Duodenal mucosa (tissue), 2 donors: ENCODE measurements around the gene VAMP8.
A peak's percentile ranks its signal among the peaks of the same experiment; 100 is the strongest.
"Not testable (repeated sequence)": the region's sequence is repeated elsewhere in the genome, so short reads cannot be mapped to it uniquely, and the experiment has no call there.

Experiments
- H3K27ac ChIP-seq: one replicate; pipeline ENCODE4 v1.7.0; 2013; ENCODE audit warnings: low read depth, low read length
- H3K27me3 ChIP-seq, 2 donors: one replicate each; pipeline ENCODE4 v1.7.0; 2013; ENCODE audit warnings: low read length in 2 of 2, control low read depth in 1 of 2; ENCODE audit not compliant: insufficient read depth in 2 of 2, control insufficient read depth in 1 of 2
- H3K36me3 ChIP-seq, 2 donors: one replicate each; pipeline ENCODE4 v1.7.0; 2013; ENCODE audit warnings: low read length in 2 of 2, control low read depth in 1 of 2; ENCODE audit not compliant: insufficient read depth in 2 of 2, control insufficient read depth in 1 of 2
- H3K4me1 ChIP-seq, 2 donors: one replicate each; pipeline ENCODE4 v1.7.0; 2013; ENCODE audit warnings: low read length in 2 of 2, control low read depth in 1 of 2; ENCODE audit not compliant: insufficient read depth in 2 of 2, control insufficient read depth in 1 of 2
- H3K4me3 ChIP-seq, 2 donors: one replicate each; pipeline ENCODE4 v1.7.0; 2013; ENCODE audit warnings: low read length in 2 of 2, low read depth in 1 of 2
- H3K9ac ChIP-seq, 2 donors: one replicate each; pipeline ENCODE4 v1.7.0; 2013; ENCODE audit warnings: low read length in 2 of 2, low read depth in 1 of 2
- H3K9me3 ChIP-seq, 2 donors: one replicate each; pipeline ENCODE4 v1.7.0; 2013; ENCODE audit warnings: low read length in 2 of 2, control low read depth in 1 of 2; ENCODE audit not compliant: control insufficient read depth in 1 of 2

Gene VAMP8

DNA sequence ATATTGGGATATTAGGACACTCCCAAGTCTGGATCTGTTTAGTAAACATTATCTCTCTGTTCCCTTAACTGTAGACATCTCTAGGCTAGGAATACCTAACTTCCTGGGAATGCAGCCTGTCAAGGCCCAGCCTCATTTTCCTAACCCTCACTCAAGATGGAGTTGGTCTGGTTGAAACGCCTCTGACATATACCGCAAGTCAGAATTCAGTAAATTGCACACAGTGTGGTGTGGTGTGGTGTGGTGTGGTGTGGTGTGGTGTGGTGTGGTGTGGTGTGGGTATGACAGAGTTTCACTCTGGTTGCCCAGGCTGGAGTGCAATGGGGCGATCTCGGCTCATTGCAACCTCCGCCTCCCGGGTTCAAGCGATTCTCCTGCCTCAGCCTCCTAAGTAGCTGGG, 37.4 kb downstream of the VAMP8 start:
- peaks cover 5 to 11% of the 10 kb centered on the region in 2 donors for H3K36me3 ChIP-seq
- H3K27me3 ChIP-seq, H3K4me3 ChIP-seq, H3K9ac ChIP-seq, H3K9me3 ChIP-seq, H3K27ac ChIP-seq: not testable (repeated sequence)
- H3K4me1 ChIP-seq, result peaks cover 13 to 22% of the 10 kb centered on the region in 2 donors

DNA sequence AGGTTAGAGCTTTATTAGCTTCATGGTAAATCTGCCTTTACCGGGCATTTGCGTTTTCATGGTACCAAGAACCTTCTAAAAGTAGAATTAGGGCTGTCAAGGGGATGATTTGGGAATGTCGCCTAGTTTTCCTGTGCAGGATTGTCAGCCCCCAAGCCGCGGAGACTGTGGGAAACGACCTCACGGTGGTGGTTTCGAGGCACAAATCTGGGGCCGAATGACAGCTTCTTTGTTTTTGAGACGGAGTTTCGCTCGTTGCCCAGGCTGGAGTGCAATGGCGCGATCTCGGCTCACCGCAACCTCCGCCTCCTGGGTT, 38.0 kb downstream of the VAMP8 start:
- Histone ChIP-seq H3K4me3 (peak overlapping the region in 1 of 2 donors; percentile 94), H3K4me1 (peaks cover 9 to 18% of the 10 kb centered on the region in 2 donors), H3K27me3 (no peaks in the 10 kb centered on the region), H3K9ac (no peak overlapping the region), H3K27ac (no peak overlapping the region), H3K36me3 (peaks cover 5 to 9% of the 10 kb centered on the region in 2 donors), H3K9me3 (no peaks in the 10 kb centered on the region)

DNA sequence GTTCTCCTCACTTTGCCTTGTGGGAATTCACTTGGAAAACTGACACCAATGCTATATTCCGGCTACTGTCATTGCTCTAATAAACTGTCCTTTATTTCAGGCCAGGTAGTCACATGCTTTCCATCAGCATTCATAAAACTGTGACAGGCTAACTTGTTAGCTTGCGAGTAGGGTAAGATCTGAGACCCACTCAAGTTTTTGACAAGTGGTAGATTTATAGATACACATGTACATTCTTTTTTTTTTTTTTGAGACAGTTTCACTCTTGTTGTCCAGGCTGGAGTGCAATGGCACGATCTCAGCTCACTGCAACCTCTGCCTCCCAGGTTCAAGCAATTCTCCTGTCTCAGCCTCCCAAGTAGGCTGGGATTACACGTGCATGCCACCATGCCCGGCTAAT, 40.3 kb downstream of the VAMP8 start:
- Histone ChIP-seq H3K4me3 (peak overlapping the region in 1 of 2 donors; percentile 94), H3K36me3 (peaks cover 7 to 27% of the 10 kb centered on the region in 2 donors), H3K4me1 (peaks cover 7 to 10% of the 10 kb centered on the region in 2 donors), H3K9ac (peak overlapping the region in 1 of 2 donors; percentile 65)
- H3K27me3 ChIP-seq, H3K27ac ChIP-seq, H3K9me3 ChIP-seq: not testable (repeated sequence)

DNA sequence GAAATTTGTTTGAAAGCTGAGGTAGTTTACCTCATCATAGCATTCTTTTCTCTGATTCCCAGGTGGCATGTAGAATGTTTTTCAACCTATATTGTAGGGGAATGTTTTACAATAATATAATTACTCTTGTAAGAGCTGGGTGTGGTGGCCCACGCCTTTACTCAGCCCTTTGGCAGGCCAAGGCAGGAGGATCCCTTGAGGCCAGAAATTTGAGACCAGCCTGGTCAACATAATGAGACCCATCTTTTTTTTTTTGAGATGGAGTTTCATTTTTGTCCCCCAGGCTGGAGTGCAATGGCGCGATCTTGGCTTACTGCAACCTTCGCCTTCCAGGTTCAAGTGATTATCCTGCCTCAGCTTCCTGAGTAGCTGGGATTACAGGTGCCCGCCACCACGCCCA, 42.2 kb downstream of the VAMP8 start:
- Histone ChIP-seq H3K27ac (no peak overlapping the region), H3K4me3 (no peak overlapping the region), H3K36me3 (peaks cover 14 to 43% of the 10 kb centered on the region in 2 donors), H3K9ac (no peak overlapping the region), H3K27me3 (no peaks in the 10 kb centered on the region), H3K4me1 (peaks cover 7 to 10% of the 10 kb centered on the region in 2 donors), H3K9me3 (no peaks in the 10 kb centered on the region)

DNA sequence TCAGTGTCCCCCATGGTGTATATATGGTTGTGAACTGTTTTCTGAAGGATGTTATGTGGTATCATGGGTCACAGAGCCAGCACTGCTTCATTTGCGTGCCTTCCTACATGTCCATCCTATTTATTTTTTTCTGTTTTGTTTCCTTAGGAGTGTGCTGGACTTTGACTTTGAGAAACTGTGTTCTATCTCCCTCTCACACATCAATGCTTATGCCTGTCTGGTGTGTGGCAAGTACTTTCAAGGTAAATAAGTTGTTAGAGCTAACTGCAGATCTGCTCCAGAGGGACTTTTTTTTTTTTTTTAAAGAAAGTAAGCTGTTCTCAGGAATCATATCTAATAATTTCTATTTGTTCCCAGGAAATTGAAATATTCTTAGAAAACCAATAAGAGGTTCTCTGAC, 44.0 kb downstream of the VAMP8 start:
- peaks cover 7 to 10% of the 10 kb centered on the region in 2 donors for H3K4me1 ChIP-seq
- no peak overlapping the region for H3K4me3 ChIP-seq
- H3K9me3 ChIP-seq, result no peaks in the 10 kb centered on the region
- no peak overlapping the region for H3K27ac ChIP-seq
- H3K27me3 ChIP-seq, result no peaks in the 10 kb centered on the region
- H3K9ac ChIP-seq, result no peak overlapping the region
- peaks cover 25 to 59% of the 10 kb centered on the region in 2 donors for H3K36me3 ChIP-seq

DNA sequence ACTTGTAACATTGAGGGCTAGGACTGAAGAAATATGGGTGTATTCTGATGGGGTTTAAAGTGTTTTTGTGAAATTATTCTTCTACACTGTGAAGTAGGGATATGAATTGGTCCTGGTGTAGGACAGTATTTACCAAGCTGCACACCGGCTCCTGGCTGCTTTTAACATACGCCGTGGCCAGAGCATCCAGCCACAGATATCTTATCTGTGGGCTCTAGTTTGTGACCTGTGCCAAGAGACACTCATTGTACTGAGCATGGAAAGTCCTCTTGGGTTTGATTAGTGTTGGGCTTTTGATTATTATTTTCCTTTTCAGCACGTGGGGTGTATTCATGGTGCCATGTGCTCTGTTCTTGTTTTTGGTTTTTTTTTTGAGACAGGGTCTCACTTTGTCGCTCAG, 46.6 kb downstream of the VAMP8 start:
- no peak overlapping the region for H3K9ac ChIP-seq
- H3K27me3 ChIP-seq, result no peaks in the 10 kb centered on the region
- H3K36me3 ChIP-seq, result peaks cover 39 to 78% of the 10 kb centered on the region in 2 donors
- no peaks in the 10 kb centered on the region for H3K4me1 ChIP-seq
- H3K4me3 ChIP-seq, result no peak overlapping the region
- H3K9me3 ChIP-seq, result no peaks in the 10 kb centered on the region
- no peak overlapping the region for H3K27ac ChIP-seq

DNA sequence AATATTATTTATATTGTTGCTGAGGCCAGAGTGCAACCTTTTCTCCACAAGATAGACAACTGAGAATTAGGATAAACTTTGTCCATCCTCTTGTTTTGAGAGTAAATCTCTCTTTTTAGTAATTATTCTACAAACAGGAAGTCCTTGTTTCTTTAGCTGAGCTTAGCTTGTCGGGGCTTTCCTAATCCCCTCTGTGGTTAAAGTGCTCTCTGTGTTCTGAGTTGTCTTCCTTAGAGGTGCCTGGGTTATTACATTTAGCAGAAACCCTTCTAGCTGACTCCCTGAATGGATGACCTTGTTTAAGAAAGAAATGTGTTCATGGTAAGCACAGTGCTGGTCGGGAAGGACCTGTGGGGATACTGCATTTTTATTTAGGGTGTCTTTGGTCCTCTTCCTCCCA, 51.3 kb downstream of the VAMP8 start:
- Histone ChIP-seq H3K36me3 (peaks cover 37 to 81% of the 10 kb centered on the region in 2 donors), H3K4me1 (no peaks in the 10 kb centered on the region), H3K27ac (no peak overlapping the region), H3K9me3 (no peaks in the 10 kb centered on the region), H3K4me3 (no peak overlapping the region), H3K9ac (no peak overlapping the region), H3K27me3 (no peaks in the 10 kb centered on the region)

DNA sequence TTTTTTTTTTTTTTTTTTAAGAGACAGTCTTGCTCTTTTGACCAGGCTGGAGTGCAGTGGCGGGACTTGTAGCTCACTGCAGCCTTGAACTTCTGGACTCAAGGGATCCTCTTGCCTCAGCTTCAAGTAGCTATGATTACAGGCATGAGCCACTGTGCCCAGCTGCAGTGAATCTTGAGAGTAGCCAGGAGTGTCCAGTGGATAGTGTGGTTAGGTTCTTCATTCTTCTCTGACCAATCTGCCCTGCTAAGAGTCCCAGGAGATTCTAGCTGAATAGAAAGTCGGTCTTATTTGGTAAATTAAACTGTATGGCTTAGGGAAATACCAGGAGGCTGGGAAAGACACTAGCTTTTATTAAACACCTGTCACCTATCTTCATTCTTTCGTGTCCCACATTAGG, 53.9 kb downstream of the VAMP8 start:
- no peak overlapping the region for H3K9ac ChIP-seq
- peaks cover 38 to 79% of the 10 kb centered on the region in 2 donors for H3K36me3 ChIP-seq
- no peaks in the 10 kb centered on the region for H3K27me3 ChIP-seq
- no peaks in the 10 kb centered on the region for H3K9me3 ChIP-seq
- H3K4me3 ChIP-seq, result no peak overlapping the region
- H3K4me1 ChIP-seq, result no peaks in the 10 kb centered on the region
- no peak overlapping the region for H3K27ac ChIP-seq
